Stimulated activated memory B cell treated with anti-CD40 and anti-IgM and Interleukin-4, amounts not matched to agents 10 μg/mL and 1 μg/mL and 100 μg/mL, for 72 hours (primary cell): Measurements from ENCODE around the gene LRRC3C.
"Not testable (repeated sequence)": the region's sequence is repeated elsewhere in the genome, so short reads cannot be mapped to it uniquely, and the experiment has no call there.

Experiments
- ATAC-seq: fragments of 150-1000 bp; cut with Tn5 transposase; 2 replicates; pipeline ENCODE4 v1.10.0; 2021
- H3K27ac Mint-ChIP-seq: one replicate; pipeline ENCODE4 v1.8.0; 2022; ENCODE audit warnings: mild to moderate bottlenecking, mixed read lengths
- H3K27me3 Mint-ChIP-seq: one replicate; pipeline ENCODE4 v1.8.0; 2022; ENCODE audit warnings: mixed read lengths
- H3K36me3 Mint-ChIP-seq: one replicate; pipeline ENCODE4 v1.8.0; 2022; ENCODE audit warnings: mixed read lengths
- H3K4me1 Mint-ChIP-seq: one replicate; pipeline ENCODE4 v1.8.0; 2022; ENCODE audit warnings: mixed read lengths
- H3K4me3 Mint-ChIP-seq: one replicate; pipeline ENCODE4 v1.8.0; 2022; ENCODE audit warnings: mild to moderate bottlenecking, moderate library complexity, mixed read lengths
- H3K9me3 Mint-ChIP-seq: one replicate; pipeline ENCODE4 v1.8.0; 2022; ENCODE audit warnings: mixed read lengths

Gene LRRC3C, protein sequence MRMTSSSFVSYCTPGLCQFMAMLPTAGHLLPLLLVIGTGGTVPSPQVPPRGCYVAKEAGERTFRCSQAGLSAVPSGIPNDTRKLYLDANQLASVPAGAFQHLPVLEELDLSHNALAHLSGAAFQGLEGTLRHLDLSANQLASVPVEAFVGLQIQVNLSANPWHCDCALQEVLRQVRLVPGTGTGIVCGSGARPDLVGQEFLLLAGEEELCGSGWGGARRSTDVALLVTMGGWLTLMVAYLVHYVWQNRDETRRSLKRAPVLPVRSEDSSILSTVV

DNA sequence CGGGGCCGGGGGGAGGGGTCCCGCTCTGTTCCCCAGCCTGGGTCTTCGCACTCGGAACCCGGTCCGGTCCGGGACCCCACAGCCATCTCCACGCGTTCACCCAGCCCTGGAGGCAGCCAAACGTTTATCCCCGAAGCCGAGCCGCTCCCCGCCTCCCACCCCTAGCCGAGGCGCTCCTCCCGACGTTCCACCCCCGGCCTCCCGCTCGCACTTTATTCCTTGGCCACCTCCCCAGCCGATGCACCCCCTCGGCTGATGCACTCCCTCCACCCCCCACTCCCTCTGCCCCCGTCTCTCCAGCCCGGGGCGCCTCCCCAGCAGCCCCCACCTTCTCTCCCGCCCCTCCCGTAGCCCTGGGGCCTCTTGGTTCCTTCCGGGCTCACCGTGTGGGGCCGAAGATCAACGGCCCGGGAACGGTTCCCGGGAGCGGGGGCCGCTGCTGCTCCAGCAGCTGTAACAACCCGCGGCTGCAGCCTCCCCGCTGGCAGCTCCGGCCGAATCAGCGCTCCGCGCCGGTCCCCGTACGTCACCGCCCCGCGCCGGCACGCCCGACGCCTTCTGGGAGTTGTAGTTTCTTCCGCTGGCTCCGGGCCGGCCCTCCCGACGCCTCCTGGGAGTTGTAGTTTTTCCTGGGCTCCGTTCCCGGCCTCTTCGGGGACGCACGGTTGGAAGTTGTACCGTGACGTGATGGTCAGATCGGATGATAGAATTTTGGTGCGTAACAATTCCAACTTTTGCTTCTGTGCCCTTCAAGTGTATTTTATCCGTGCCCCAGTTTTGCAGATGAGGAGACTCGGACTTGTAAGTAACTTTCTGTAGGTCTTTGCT is at the start of gene LRRC3C, which contains the start of gene ORMDL3:
Gene LRRC3C, plus strand, starts transcription at position 632 of the 828 bp plus-strand sequence. CDS start 13,792 bp downstream, outside the sequence.
Gene ORMDL3, minus strand, starts transcription at position 501 of the 828 bp plus-strand sequence. CDS start 3,398 bp downstream, outside the sequence.
- H3K4me3 Mint-ChIP-seq = peak within 1 kb of the TSS; percentile 86
- peak within 1 kb of the TSS; percentile 87 for H3K27ac Mint-ChIP-seq
- H3K4me1 Mint-ChIP-seq = peaks cover 69% of the 10 kb centered on the region
- ATAC-seq = peak; percentile 96
- H3K36me3 Mint-ChIP-seq = peaks cover 19% of the 10 kb centered on the region
- H3K9me3 Mint-ChIP-seq = no peaks in the 10 kb centered on the region
- H3K27me3 Mint-ChIP-seq = no peaks in the 10 kb centered on the region

DNA sequence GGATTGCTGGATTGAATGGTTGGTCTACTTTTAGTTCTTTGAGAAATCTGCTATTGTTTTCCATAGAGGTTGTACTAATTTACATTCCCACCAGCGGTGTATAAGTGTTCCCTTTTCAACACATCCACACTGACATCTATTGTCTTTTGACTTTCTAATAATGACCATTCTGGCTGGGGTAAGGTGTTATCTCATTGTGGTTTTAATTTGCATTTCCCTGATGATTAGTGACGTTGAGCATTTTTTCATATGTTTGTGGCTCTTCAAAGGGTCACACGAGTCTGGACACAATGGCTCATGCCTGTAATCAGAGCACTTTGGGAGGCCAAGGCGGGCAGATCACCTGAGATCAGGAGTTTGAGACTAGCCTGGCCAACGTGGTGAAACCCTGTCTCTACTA is 41.4 kb upstream of the LRRC3C start:
- not testable (repeated sequence) for H3K4me3 Mint-ChIP-seq, H3K36me3 Mint-ChIP-seq, H3K27ac Mint-ChIP-seq, ATAC-seq, H3K9me3 Mint-ChIP-seq, H3K27me3 Mint-ChIP-seq
- H3K4me1 Mint-ChIP-seq = peaks cover 11% of the 10 kb centered on the region

GRCh38 chr17:39887078-39887477 is 40.5 kb upstream of the LRRC3C start:
- H3K27me3 Mint-ChIP-seq = no peaks in the 10 kb centered on the region
- no peaks in the 10 kb centered on the region for H3K36me3 Mint-ChIP-seq
- ATAC-seq = no peak
- no peak overlapping the region for H3K27ac Mint-ChIP-seq
- H3K4me3 Mint-ChIP-seq = no peak overlapping the region
- no peaks in the 10 kb centered on the region for H3K9me3 Mint-ChIP-seq
- peaks cover 8% of the 10 kb centered on the region for H3K4me1 Mint-ChIP-seq

DNA sequence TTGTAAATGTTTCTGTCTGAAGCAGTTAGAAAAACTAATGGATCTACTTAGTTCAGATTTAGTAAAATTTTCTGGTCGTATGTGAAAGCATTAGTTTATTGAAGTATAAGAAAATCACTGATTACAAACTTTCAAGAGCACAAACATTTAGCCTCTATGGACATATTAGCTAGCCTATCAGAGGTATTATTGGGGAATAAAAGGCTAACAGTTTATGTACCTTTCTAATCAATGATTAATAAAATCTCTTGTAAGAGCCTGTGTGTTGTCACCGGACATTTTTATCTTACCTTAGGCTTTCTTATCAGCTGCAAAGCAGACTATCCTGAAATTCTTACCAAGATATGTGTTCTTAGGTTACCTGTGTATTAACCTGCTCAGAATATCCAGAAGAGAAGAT is 38.3 kb upstream of the LRRC3C start:
- Mint-ChIP-seq H3K4me1 (peaks cover 13% of the 10 kb centered on the region), H3K27me3 (no peaks in the 10 kb centered on the region), H3K27ac (no peak overlapping the region), H3K4me3 (no peak overlapping the region), H3K9me3 (no peaks in the 10 kb centered on the region), H3K36me3 (no peaks in the 10 kb centered on the region)
- no peak for ATAC-seq

GRCh38 chr17:39894681-39895376 is 32.7 kb upstream of the LRRC3C start:
- Mint-ChIP-seq H3K9me3 (no peaks in the 10 kb centered on the region), H3K4me3 (no peak overlapping the region), H3K27me3 (no peaks in the 10 kb centered on the region), H3K36me3 (peaks cover 9% of the 10 kb centered on the region), H3K27ac (peak overlapping the region; percentile 50), H3K4me1 (peaks cover 13% of the 10 kb centered on the region)
- ATAC-seq = no peak

DNA sequence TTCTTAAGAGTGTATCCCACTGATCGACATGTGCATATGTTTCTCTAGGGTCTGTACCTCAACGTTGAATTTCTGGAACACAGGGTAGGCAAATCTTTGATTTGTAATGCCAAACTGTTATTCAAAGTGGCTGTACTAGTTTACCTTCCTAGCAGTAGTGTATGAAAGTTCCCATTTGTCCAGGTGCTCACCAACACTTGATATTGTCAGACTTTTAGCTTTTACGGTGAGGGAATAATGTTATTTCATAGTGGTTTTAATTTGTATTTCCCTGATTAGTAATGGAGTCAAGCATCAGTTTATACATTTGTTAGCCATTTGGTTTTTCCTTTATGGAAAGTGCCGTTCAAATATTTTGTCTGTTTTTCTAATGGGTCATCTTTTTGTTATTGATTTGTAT is 29.4 kb upstream of the LRRC3C start:
- Mint-ChIP-seq H3K27ac (no peak overlapping the region), H3K9me3 (no peaks in the 10 kb centered on the region), H3K4me3 (no peak overlapping the region), H3K4me1 (peaks cover 16% of the 10 kb centered on the region), H3K27me3 (no peaks in the 10 kb centered on the region), H3K36me3 (peaks cover 15% of the 10 kb centered on the region)
- no peak for ATAC-seq

GRCh38 chr17:39899215-39899614 is 28.3 kb upstream of the LRRC3C start:
- peaks cover 18% of the 10 kb centered on the region for H3K4me1 Mint-ChIP-seq
- no peak for ATAC-seq
- no peak overlapping the region for H3K4me3 Mint-ChIP-seq
- H3K27ac Mint-ChIP-seq = peak overlapping the region; percentile 20
- no peaks in the 10 kb centered on the region for H3K27me3 Mint-ChIP-seq
- H3K9me3 Mint-ChIP-seq = no peaks in the 10 kb centered on the region
- H3K36me3 Mint-ChIP-seq = peaks cover 15% of the 10 kb centered on the region

- H3K27ac Mint-ChIP-seq, H3K27me3 Mint-ChIP-seq, H3K9me3 Mint-ChIP-seq, ATAC-seq, H3K4me3 Mint-ChIP-seq: not testable (repeated sequence)
- Mint-ChIP-seq H3K36me3 (peaks cover 41% of the 10 kb centered on the region), H3K4me1 (peaks cover 35% of the 10 kb centered on the region)
Observed at GRCh38 chr17:39902027-39902426, 25.5 kb upstream of the LRRC3C start.

DNA sequence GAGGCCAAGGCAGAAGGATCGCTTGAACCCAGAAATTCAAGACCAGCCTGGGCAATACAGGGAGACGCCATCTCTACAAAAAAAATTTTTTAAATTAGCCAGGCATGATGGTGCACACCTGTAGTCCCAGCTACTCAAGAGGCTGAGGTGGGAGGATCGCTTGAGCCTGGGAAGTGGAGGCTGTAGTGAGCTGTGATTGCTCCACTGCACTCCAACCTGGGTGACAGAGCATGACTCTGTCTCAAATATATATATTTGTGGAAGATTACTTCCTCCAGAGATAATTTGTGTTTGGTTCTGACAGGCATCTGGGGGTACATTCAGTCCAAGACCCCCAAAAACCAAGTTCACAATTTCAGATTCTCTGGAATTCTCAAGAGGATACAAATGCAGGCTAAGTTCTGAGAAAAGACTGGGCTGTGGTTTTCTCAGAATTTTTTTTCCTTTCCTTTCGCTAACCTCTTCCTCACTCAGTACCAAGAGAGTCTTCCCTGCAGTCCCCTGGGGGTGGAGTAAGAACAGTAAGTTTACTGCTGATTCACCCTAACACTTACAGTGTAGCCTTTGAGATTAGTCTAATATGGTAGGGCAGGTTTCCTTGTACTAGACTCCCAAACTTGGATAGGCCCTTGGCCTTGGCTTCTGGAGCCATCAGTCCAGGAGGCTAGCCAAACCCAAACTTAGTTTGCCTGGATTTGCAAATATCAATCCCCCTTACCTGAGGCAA is 24.2 kb upstream of the LRRC3C start:
- H3K4me3 Mint-ChIP-seq = no peak overlapping the region
- H3K27ac Mint-ChIP-seq = peak overlapping the region; percentile 40
- H3K27me3 Mint-ChIP-seq = no peaks in the 10 kb centered on the region
- H3K4me1 Mint-ChIP-seq = peaks cover 37% of the 10 kb centered on the region
- H3K9me3 Mint-ChIP-seq = no peaks in the 10 kb centered on the region
- peak; percentile 89 for ATAC-seq
- H3K36me3 Mint-ChIP-seq = peaks cover 44% of the 10 kb centered on the region

- Mint-ChIP-seq H3K4me1 (peaks cover 37% of the 10 kb centered on the region), H3K27ac (peak overlapping the region; percentile 53), H3K4me3 (no peak overlapping the region), H3K36me3 (peaks cover 45% of the 10 kb centered on the region), H3K27me3 (no peaks in the 10 kb centered on the region), H3K9me3 (no peaks in the 10 kb centered on the region)
- no peak for ATAC-seq
Observed at GRCh38 chr17:39904990-39905288, 22.6 kb upstream of the LRRC3C start.

GRCh38 chr17:39908789-39909352 is 18.7 kb upstream of the LRRC3C start:
- no peaks in the 10 kb centered on the region for H3K27me3 Mint-ChIP-seq
- ATAC-seq = no peak
- H3K27ac Mint-ChIP-seq = no peak overlapping the region
- no peaks in the 10 kb centered on the region for H3K9me3 Mint-ChIP-seq
- peaks cover 70% of the 10 kb centered on the region for H3K36me3 Mint-ChIP-seq
- H3K4me1 Mint-ChIP-seq = peaks cover 28% of the 10 kb centered on the region
- no peak overlapping the region for H3K4me3 Mint-ChIP-seq

- no peaks in the 10 kb centered on the region for H3K27me3 Mint-ChIP-seq
- no peak overlapping the region for H3K4me3 Mint-ChIP-seq
- peaks cover 3% of the 10 kb centered on the region for H3K9me3 Mint-ChIP-seq
- H3K4me1 Mint-ChIP-seq = peaks cover 35% of the 10 kb centered on the region
- ATAC-seq = no peak
- peaks cover 73% of the 10 kb centered on the region for H3K36me3 Mint-ChIP-seq
- H3K27ac Mint-ChIP-seq = peak overlapping the region; percentile 19
Observed at GRCh38 chr17:39913989-39914388, 13.5 kb upstream of the LRRC3C start.

DNA sequence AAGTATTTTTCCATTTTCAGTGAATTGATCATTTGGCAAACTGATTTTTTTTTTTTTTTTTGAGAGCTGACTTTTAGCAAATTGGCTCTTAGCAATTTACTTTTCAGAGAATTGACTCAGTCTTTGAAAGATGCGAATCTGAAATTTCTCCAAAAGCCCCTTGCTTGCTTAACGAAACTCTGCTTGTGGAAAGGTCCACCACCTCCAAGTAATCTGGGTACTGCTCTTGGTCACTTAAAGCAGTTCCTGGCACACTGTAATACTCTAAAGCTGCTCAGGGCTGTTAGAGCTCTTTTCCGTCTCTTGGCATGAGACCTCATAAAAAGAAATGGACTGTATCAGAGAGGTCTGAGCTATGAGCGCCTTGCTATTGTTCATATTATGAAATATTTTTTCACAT is 12.0 kb upstream of the LRRC3C start:
- Mint-ChIP-seq H3K27ac (peak overlapping the region; percentile 77), H3K4me3 (no peak overlapping the region), H3K36me3 (peaks cover 76% of the 10 kb centered on the region), H3K4me1 (peaks cover 48% of the 10 kb centered on the region), H3K9me3 (peaks cover 3% of the 10 kb centered on the region), H3K27me3 (no peaks in the 10 kb centered on the region)
- ATAC-seq = peak; percentile 74

DNA sequence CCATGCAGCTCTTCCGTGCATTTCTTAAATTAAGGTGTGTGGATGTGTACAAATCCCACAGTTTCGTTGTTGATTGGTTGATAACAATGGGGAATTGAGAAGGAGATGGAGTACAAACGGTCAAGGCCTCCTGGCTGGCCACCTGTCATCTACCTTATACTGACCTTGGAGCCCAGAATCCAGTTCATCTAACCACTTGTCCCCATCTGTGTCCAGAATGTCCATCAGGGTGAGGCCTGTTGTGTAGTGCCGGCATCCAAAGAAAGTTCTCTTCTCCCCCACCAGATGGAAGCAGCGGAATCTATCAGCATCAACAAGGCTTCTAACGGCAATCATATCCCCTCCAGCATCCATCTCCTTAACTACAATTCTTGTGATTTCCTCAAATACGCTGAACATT is 10.6 kb upstream of the LRRC3C start:
- peaks cover 3% of the 10 kb centered on the region for H3K9me3 Mint-ChIP-seq
- H3K27ac Mint-ChIP-seq = peak overlapping the region; percentile 77
- ATAC-seq = no peak
- H3K4me1 Mint-ChIP-seq = peaks cover 62% of the 10 kb centered on the region
- H3K36me3 Mint-ChIP-seq = peaks cover 69% of the 10 kb centered on the region
- H3K27me3 Mint-ChIP-seq = no peaks in the 10 kb centered on the region
- no peak overlapping the region for H3K4me3 Mint-ChIP-seq
